ENCODE measurements around the gene FGFRL1.

GRCh38 chr4:1006856-1007255, 4.6 kb upstream of the FGFRL1 start:
- TF ChIP-seq ZNF274 (IDR thresholded peaks at IDR 0.05; ENCODE audit: low read depth, low read length) (no peak), SUZ12 (IDR thresholded peaks at IDR 0.05; ENCODE audit: extremely low read depth, insufficient read depth, insufficient read length) (no peak), YY1 (IDR thresholded peaks at IDR 0.05; ENCODE audit: insufficient read depth, insufficient read length) (no peak)
